HepG2 (cell line): ENCODE measurements around the gene LILRB5. TPM values are rescaled to one million over a fixed set of nuclear protein-coding genes. Genes with fewer than 3 reads are reported as not detected.

ENCODE experiments used
- CEBPZ ChIP-seq: IDR thresholded peaks from 2 replicates; pipeline ENCODE4 v1.6.1; 2012; ENCODE audit warnings: low read length, improper control_type of control experiment
- DZIP1 ChIP-seq: sonication (generic); formaldehyde crosslinking; IDR thresholded peaks from 2 replicates; pipeline ENCODE4 v1.5.0; 2020; ENCODE audit warnings: mild to moderate bottlenecking, missing genetic modification reagents
- FOXK1 ChIP-seq: sonication (generic); formaldehyde crosslinking; IDR thresholded peaks from 2 replicates; pipeline ENCODE4 v1.4.0; 2020; ENCODE audit warnings: low read depth, missing genetic modification reagents, borderline replicate concordance
- FOXP4 ChIP-seq: sonication (generic); formaldehyde crosslinking; IDR thresholded peaks from 2 replicates; pipeline ENCODE4 v1.4.0; 2020; ENCODE audit warnings: missing genetic modification reagents
- HOXA5 ChIP-seq: sonication (generic); formaldehyde crosslinking; IDR thresholded peaks from 2 replicates; pipeline ENCODE4 v1.4.0; 2020; ENCODE audit warnings: missing genetic modification reagents
- MBNL3 ChIP-seq: fragments of 250-450 bp; sonication (Bioruptor Pico); conservative IDR thresholded peaks from 2 replicates; pipeline ENCODE4 v1.8.0; 2022; ENCODE audit warnings: mild to moderate bottlenecking, inconsistent platforms
- NFKB2 ChIP-seq: sonication (generic); formaldehyde crosslinking; IDR thresholded peaks from 2 replicates; pipeline ENCODE4 v1.4.0; 2020; ENCODE audit warnings: missing genetic modification reagents, borderline replicate concordance
- SPEN ChIP-seq: sonication (generic); formaldehyde crosslinking; IDR thresholded peaks from 2 replicates; pipeline ENCODE4 v1.5.1; 2020; ENCODE audit warnings: low read depth, mild to moderate bottlenecking, missing genetic modification reagents
- ZBTB7B ChIP-seq: sonication (generic); formaldehyde crosslinking; IDR thresholded peaks from 2 replicates; pipeline ENCODE4 v1.4.0; 2020; ENCODE audit warnings: missing genetic modification reagents
- ZMYM4 ChIP-seq: sonication (generic); formaldehyde crosslinking; IDR thresholded peaks from 2 replicates; pipeline ENCODE4 v1.8.1; 2023; ENCODE audit warnings: mild to moderate bottlenecking, missing genetic modification reagents
- ZNF232 ChIP-seq: sonication (generic); formaldehyde crosslinking; IDR thresholded peaks from 2 replicates; pipeline ENCODE4 v1.4.0; 2020; ENCODE audit warnings: missing genetic modification reagents, borderline replicate concordance
- ZNF292 ChIP-seq: sonication (generic); formaldehyde crosslinking; IDR thresholded peaks from 2 replicates; pipeline ENCODE4 v1.8.1; 2022; ENCODE audit warnings: mild to moderate bottlenecking, low read depth, missing genetic modification reagents, borderline replicate concordance
- ZNF496 ChIP-seq: sonication (generic); formaldehyde crosslinking; IDR thresholded peaks from 2 replicates; pipeline ENCODE4 v1.8.1; 2023; ENCODE audit warnings: mild to moderate bottlenecking, moderate library complexity, missing genetic modification reagents; ENCODE audit not compliant: insufficient replicate concordance
- ZNF564 ChIP-seq: sonication (generic); formaldehyde crosslinking; IDR thresholded peaks from 2 replicates; pipeline ENCODE4 v1.8.1; 2023; ENCODE audit warnings: mild to moderate bottlenecking, missing genetic modification reagents
- ZNF567 ChIP-seq: sonication (generic); formaldehyde crosslinking; IDR thresholded peaks from 2 replicates; pipeline ENCODE4 v1.8.1; 2023; ENCODE audit warnings: mild to moderate bottlenecking, missing genetic modification reagents, borderline replicate concordance
- polyA plus RNA-seq, 8 experiments: library from polyadenylated mRNA; depleted of rRNA in 3 of 8; stranded (reverse) in 7 of 8; unstranded in 1 of 8; fragments of >200 nt; fragmentation: Illumina TruSeq in 4 of 8; extraction: Trizol in 4 of 8; gene quantifications; 2 replicates each; pipeline versions ENCODE4 v1.2.1 to v1.2.3, GENCODE V29; 2011 to 2016; ENCODE audit warnings: low read depth in 4 of 8, missing spikeins in 1 of 8, mixed read lengths in 1 of 8; ENCODE audit not compliant: insufficient read depth in 1 of 8
- total RNA-seq, 5 experiments: library from RNA; depleted of rRNA; stranded (reverse); fragments of >200 nt; fragmentation: Illumina TruSeq; extraction: Trizol; gene quantifications; 2 replicates each; pipeline ENCODE4 v1.2.3, GENCODE V29; 2016; ENCODE audit warnings: low read depth in 1 of 5
- TF ChIP-seq, protein P1 (sequence below): sonication (generic); formaldehyde crosslinking; IDR thresholded peaks from 2 replicates; pipeline ENCODE4 v1.4.0; 2020; ENCODE audit warnings: missing genetic modification reagents
- TF ChIP-seq, protein P2 (sequence below): sonication (generic); formaldehyde crosslinking; IDR thresholded peaks from 2 replicates; pipeline ENCODE4 v1.4.0; 2020; ENCODE audit warnings: low read depth, mild to moderate bottlenecking, missing genetic modification reagents

Gene LILRB5
- total and polyA plus RNA-seq, 2 of the 13 experiments (the other 11 are each of a cell fraction or from before 2014, with no cell fraction given), result not detected

- no peak for TF ChIP-seq ZNF496 (CRISPR knock-in tag)
- no peak for TF ChIP-seq ZNF567 (CRISPR knock-in tag)
- no peak for TF ChIP-seq NFKB2
- TF ChIP-seq, protein P1, sequence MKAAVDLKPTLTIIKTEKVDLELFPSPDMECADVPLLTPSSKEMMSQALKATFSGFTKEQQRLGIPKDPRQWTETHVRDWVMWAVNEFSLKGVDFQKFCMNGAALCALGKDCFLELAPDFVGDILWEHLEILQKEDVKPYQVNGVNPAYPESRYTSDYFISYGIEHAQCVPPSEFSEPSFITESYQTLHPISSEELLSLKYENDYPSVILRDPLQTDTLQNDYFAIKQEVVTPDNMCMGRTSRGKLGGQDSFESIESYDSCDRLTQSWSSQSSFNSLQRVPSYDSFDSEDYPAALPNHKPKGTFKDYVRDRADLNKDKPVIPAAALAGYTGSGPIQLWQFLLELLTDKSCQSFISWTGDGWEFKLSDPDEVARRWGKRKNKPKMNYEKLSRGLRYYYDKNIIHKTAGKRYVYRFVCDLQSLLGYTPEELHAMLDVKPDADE, result no peak
- TF ChIP-seq ZBTB7B (CRISPR knock-in tag), result no peak
- TF ChIP-seq SPEN, result peak; percentile 42; the same call in 1 of the 2 replicates
- no peak for TF ChIP-seq FOXP4 (CRISPR knock-in tag)
- TF ChIP-seq MBNL3, result no peak
- no peak for TF ChIP-seq DZIP1
- TF ChIP-seq, protein P2, sequence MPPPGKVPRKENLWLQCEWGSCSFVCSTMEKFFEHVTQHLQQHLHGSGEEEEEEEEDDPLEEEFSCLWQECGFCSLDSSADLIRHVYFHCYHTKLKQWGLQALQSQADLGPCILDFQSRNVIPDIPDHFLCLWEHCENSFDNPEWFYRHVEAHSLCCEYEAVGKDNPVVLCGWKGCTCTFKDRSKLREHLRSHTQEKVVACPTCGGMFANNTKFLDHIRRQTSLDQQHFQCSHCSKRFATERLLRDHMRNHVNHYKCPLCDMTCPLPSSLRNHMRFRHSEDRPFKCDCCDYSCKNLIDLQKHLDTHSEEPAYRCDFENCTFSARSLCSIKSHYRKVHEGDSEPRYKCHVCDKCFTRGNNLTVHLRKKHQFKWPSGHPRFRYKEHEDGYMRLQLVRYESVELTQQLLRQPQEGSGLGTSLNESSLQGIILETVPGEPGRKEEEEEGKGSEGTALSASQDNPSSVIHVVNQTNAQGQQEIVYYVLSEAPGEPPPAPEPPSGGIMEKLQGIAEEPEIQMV (CRISPR knock-in tag), result no peak
- TF ChIP-seq ZNF564, result no peak
- peak; percentile 35; the same call in 1 of the 2 replicates for TF ChIP-seq FOXK1
- TF ChIP-seq CEBPZ, result no peak
- peak; percentile 50; the same call in 1 of the 2 replicates for TF ChIP-seq ZNF232 (CRISPR knock-in tag)
- no peak for TF ChIP-seq ZNF292 (CRISPR knock-in tag)
- TF ChIP-seq ZMYM4 (CRISPR knock-in tag), result no peak
- TF ChIP-seq HOXA5 (CRISPR knock-in tag), result no peak
Observed at GRCh38 chr19:54207983-54208783, 48.9 kb downstream of the LILRB5 start (continued).
